Measurements from ENCODE around the gene SCN2B.

DNA sequence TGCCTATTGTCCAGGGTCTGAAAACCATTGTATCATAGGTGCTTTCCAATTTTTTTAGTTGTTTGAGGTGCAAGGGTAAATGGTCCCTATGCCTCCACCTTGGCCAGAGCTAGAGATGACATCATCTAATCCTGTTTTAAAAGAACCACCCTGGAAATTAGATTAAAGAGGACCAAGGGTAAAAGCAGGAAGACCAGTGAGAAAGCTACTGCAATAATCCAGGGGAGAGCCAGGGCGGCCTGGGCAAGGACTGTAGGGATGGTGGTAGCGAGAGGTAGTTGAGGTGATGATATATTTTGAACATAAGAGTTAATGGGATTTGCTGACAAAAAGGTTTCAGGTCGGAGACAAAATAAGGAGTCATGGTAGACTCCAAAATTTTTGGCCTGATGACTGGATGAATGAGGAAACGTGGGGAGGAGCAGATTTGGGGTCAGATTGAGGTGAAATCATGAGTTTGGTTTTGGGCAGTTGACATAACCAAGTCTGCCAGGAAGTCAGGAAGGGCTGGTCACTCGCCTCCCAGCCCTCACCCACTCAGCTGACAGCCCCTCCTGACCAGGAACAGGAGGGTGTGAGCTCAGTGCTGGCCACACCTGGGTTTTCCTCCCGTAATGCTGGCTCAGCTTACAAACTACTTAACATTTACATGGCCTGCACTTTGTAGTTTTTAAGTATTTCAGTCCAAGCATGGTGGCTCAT, 46.8 kb downstream of the SCN2B start:
- TF ChIP-seq, protein P1, sequence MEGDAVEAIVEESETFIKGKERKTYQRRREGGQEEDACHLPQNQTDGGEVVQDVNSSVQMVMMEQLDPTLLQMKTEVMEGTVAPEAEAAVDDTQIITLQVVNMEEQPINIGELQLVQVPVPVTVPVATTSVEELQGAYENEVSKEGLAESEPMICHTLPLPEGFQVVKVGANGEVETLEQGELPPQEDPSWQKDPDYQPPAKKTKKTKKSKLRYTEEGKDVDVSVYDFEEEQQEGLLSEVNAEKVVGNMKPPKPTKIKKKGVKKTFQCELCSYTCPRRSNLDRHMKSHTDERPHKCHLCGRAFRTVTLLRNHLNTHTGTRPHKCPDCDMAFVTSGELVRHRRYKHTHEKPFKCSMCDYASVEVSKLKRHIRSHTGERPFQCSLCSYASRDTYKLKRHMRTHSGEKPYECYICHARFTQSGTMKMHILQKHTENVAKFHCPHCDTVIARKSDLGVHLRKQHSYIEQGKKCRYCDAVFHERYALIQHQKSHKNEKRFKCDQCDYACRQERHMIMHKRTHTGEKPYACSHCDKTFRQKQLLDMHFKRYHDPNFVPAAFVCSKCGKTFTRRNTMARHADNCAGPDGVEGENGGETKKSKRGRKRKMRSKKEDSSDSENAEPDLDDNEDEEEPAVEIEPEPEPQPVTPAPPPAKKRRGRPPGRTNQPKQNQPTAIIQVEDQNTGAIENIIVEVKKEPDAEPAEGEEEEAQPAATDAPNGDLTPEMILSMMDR (IDR thresholded peaks at IDR 0.05): no peak
- TF ChIP-seq FOXM1 (IDR thresholded peaks at IDR 0.05; ENCODE audit: low read depth) (no peak), EP300 (IDR thresholded peaks at IDR 0.05; ENCODE audit: borderline replicate concordance in 1 of 2, low read depth in 1 of 2, low read length in 1 of 2) (no peak), JUND (IDR thresholded peaks at IDR 0.05) (no peak), POLR2AphosphoS5 (IDR thresholded peaks at IDR 0.05; ENCODE audit: low read depth, low read length) (no peak), GABPA (IDR thresholded peaks at IDR 0.05; ENCODE audit: low read depth) (no peak)

Data from SK-N-SH (cell line).